HL-60/S4 (cell line): ENCODE measurements around the gene FBXO41.

Source experiments
- in situ Hi-C: fragments of 300-500 bp; cut with MboI; formaldehyde crosslinking; loops from 2 replicates; pipeline ENCODE4 v1.14.3; 2022; ENCODE audit warnings: low sequenced_read_pairs

The FBXO41 gene

GRCh38 chr2:73215254-73215653, 69.0 kb downstream of the FBXO41 start:
- in situ Hi-C loops, result no loop called here

DNA sequence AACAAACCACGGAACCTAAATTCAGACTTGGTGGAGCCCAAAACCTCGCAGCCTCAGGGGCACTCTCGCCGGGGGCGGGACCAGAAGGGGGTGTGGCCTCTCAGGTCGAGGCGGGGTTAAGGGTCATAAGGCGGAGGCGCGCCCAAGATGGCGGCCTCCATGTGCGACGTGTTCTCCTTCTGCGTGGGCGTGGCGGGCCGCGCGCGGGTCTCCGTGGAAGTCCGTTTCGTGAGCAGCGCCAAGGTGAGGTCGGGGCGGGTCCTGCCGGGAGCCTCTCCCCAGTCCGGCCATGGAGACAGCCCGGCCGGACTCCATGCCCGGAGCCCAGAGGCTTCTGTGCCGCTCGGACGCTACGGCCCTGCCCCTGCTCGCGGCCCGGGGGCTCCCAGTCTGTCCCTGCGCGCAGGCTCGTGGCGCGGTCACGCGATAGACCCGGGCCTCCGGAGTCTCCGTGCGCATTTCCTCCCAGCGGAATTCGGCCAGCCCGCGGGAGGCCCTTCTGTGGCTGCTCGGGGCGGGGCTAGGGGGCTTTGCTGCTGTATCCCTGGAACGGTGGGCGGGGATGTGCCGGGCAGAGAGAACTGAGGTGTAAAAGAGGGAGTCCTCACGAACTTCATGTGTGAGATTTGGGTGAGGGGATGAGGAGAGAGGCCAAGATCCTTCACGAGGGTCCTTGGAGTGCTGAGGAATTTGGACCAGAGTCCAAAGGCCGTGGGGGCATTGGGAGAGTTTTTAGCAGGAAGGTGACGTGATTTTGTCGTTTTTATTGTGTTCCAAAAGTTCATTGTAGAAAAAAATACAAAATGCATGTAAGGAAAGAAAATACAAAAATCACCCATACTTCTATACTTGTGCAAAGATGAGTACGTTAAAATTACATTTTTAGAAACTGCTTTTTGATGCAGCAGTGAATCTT, 69.9 kb downstream of the FBXO41 start, which contains the start of gene SMYD5:
Gene SMYD5, plus strand, starts transcription at position 126 of the 916 bp plus-strand sequence. Its CDS starts 22 bp downstream, at position 148.
- in situ Hi-C loops, result no loop called here

DNA sequence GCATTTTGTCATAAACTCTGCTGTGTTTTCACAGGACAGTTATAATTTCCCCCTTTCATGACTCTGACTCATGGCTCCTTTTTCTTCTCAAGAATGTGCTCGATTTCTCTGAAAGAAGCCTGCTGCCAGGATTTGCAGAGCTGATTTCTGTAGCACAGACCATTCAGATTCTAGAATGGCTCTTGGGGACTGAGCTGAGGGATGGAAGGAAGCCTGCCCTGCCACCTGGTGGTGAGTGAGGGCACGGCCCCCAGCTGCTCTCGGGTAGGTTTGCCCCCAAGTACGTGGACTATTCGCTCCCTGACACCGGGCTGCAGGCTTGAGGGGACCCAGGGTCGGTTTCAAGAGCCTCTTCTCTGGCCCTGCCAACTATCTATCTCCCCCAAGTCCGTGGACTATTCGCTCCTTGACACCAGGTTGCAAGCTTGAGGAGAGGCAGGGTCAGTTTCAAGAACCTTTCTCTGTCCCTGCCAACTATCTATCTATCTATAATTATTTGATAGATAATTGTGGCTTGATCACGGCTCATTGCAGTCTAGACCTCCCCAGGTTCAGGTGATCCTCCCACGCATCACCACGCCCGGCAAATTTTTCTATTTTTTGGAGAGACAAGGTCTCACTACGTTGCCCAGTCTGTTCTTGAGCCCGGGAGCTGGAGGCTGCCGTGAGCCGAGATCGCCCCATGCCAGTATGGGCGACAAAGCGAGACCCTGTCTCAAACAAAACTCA, 71.7 kb downstream of the FBXO41 start:
- in situ Hi-C loops, result no loop called here

DNA sequence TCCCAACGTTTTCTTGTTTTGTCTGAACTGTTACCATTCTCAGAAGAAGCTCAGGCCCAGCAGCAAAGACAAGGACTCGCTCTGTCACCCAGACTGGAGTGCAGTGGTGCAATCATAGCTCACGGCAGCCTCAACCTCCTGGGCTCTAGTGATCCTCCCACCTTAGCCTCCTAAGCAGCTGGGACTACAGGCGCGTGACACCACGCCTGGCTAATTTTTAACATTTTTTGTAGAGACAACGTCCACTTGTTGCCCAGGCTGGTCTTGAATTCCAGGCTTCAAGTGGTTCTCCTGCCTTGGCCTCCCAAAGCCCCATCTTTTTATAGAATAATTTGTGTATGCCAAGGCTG, 72.2 kb downstream of the FBXO41 start:
- in situ Hi-C loops, result no loop called here

DNA sequence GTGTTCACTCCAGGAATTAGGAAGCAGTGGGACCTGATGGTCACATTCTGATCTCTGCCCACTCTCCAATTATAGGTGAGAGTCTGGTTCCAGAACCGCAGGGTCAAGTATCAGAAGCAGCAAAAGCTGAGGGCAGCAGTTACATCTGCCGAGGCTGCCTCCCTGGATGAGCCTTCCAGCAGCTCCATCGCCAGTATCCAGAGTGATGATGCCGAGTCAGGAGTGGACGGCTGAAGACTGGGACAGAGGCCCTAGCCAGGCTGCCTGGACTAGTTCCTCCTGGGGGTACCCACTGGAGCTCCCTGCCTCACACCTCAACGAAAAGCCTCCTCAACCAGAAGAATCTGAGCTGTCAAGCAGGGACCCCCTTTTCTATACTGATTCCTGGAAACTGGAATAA, 73.6 kb downstream of the FBXO41 start:
- in situ Hi-C loops, result no loop called here

- in situ Hi-C loops, result no loop called here
Observed at GRCh38 chr2:73210019-73210418, 74.3 kb downstream of the FBXO41 start.

- in situ Hi-C loops, result no loop called here
Observed at GRCh38 chr2:73208258-73208657, 76.0 kb downstream of the FBXO41 start.

GRCh38 chr2:73205611-73206010, 78.7 kb downstream of the FBXO41 start:
- in situ Hi-C loops, result no loop called here
